ENCODE results near the gene USP53.
"Not testable (repeated sequence)": the region's sequence is repeated elsewhere in the genome, so short reads cannot be mapped to it uniquely, and the experiment has no call there.

Gene USP53

DNA sequence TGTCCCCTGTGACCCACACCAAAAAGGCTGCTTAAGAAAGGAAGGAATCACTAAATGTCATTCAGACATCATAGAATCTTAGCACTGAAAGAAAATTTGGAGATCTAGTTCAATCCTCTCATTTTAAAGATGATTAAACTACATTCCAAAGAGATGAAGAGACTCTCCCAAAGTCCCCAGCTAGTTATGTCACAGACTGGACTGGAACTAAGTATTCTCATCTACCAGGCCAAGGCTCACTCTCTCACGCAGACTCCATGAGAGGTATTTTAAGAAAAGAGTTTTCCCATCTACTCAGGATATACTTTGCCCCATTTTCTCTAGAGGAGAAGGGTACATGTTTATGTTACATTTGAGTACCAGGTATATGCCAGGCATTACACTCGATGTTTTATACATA is 102.5 kb downstream of the USP53 start:
- DNase-seq (ENCODE audit: low spot score), result no peak

GRCh38 chr4:119317990-119318389 is 105.5 kb downstream of the USP53 start:
- no peak for DNase-seq (ENCODE audit: low spot score)

DNA sequence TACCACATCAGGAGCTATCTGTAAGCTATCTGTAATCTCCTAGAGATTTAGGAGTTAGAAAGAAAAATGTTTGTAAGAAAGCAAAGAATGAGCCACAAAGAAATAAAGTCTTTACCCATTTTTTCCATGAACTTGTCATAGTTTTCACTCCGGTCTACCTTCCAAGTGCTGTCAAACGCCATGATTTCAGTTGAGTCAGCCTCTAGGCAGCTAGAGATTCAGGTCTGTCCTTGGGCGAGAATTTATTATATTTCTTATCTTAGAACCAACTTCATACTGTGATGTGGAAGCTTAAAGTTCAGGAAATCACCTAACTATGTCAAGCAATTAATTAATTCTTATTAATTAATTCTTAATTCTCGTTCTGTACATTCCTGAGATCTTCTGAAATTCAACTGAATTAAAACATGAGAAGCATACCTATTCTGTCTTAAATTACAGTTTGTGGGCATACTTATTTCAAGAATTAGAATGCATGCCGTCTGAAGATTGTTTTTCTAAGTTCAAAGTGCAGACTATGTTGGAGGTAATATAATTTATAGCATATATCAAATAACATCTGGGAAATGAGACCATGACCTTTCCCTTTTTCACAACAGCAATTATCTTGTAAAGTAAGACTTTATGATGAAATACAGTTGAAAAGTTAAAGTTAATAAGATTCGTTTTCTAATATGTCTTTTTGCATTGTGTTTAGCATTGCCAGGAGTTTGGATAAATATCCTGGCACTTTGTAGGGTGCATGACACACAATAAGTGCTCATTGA is 109.6 kb downstream of the USP53 start, which contains the start of gene FABP2:
Gene FABP2 (minus strand): TSS at position 218 of the 767 bp plus-strand sequence. CDS start 36 bp downstream, at position 182.
- no peak for DNase-seq (ENCODE audit: low spot score)

GRCh38 chr4:119328695-119329094 is 116.2 kb downstream of the USP53 start:
- no peak for DNase-seq (ENCODE audit: low spot score)

- peak; percentile 56 for DNase-seq (ENCODE audit: low spot score)
These were observed 117.5 kb downstream of the USP53 start for GRCh38 chr4:119329835-119330620.

- DNase-seq (ENCODE audit: low spot score), result not testable (repeated sequence)
These were observed 123.9 kb downstream of the USP53 start for GRCh38 chr4:119336332-119336979.

- DNase-seq (ENCODE audit: low spot score), result no peak
These were observed 124.5 kb downstream of the USP53 start for GRCh38 chr4:119337010-119337409.

- not testable (repeated sequence) for DNase-seq (ENCODE audit: low spot score)
These were observed 127.4 kb downstream of the USP53 start for GRCh38 chr4:119339895-119340294.

DNA sequence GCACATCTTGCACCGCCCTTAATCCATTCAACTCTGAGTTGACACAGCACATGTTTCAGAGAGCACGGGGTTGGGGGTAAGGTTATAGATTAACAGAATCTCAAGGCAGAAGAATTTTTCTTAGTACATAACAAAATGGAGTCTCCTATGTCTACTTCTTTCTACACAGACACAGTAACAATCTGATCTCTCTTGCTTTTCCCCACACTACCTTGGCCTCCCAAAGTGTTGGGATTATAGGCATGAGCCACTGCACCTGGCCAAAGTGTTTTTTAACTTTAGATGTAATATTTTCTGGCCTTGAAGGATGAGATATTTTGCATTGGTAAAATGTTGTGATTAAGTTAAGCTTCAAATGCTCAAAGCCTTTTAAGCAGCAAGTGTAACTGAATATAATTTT is 130.8 kb downstream of the USP53 start:
- DNase-seq (ENCODE audit: low spot score), result not testable (repeated sequence)
